Gastroesophageal sphincter (tissue), 4 donors: ENCODE measurements around the gene TMIGD2. TPM values are rescaled to one million over a fixed set of nuclear protein-coding genes. Genes with fewer than 3 reads are reported as not detected.
A peak's percentile ranks its signal among the peaks of the same experiment; 100 is the strongest.

ENCODE experiments used
- ATAC-seq: fragments of 150-250 bp; one replicate; pipeline ENCODE4 v1.9.1; 2016; ENCODE audit warnings: mild to moderate bottlenecking, moderate library complexity
- H3K27ac ChIP-seq, 4 donors: fragments of 200-600 bp; sonication (generic) in 3 of 4; 1 replicate in 3 of 4; 2 replicates in 1 of 4; pipeline ENCODE4 v1.5.1; 2016 to 2019
- H3K27me3 ChIP-seq: fragments of 200-600 bp; sonication (generic); one replicate; pipeline ENCODE4 v1.5.1; 2019
- H3K36me3 ChIP-seq, 2 donors: fragments of 200-600 bp; sonication (generic); one replicate each; pipeline ENCODE4 v1.5.1; 2019; ENCODE audit warnings: control low read depth in 1 of 2
- H3K4me1 ChIP-seq, 3 donors: fragments of 200-600 bp; sonication (generic); 1 replicate in 2 of 3; 2 replicates in 1 of 3; pipeline ENCODE4 v1.5.1; 2016 to 2019; ENCODE audit warnings: control low read depth in 2 of 3
- H3K4me3 ChIP-seq, 2 donors: fragments of 200-600 bp; sonication (generic); one replicate each; pipeline ENCODE4 v1.5.1; 2019; ENCODE audit warnings: mild to moderate bottlenecking in 1 of 2, moderate library complexity in 1 of 2
- H3K9me3 ChIP-seq, 3 donors: fragments of 200-600 bp; sonication (generic); one replicate each; pipeline ENCODE4 v1.5.1; 2017 to 2019; ENCODE audit warnings: control low read depth in 2 of 3
- CTCF ChIP-seq, 4 experiments: fragments of 200-600 bp in 2 of 4; fragments of 450-650 bp in 2 of 4; sonication (generic) in 1 of 4; IDR thresholded peaks; one replicate each; pipeline ENCODE4 v1.5.1; 2017 to 2019; ENCODE audit warnings: antibody characterized with exemption in 4 of 4, mild to moderate bottlenecking in 2 of 4, moderate library complexity in 2 of 4
- EP300 ChIP-seq: sonication (generic); formaldehyde crosslinking; IDR thresholded peaks from one replicate; pipeline ENCODE4 v1.6.1; 2017; ENCODE audit warnings: antibody characterized with exemption, mild to moderate bottlenecking
- POLR2A ChIP-seq, 2 donors: fragments of 450-650 bp; IDR thresholded peaks; one replicate each; pipeline ENCODE4 v1.6.1; 2017; ENCODE audit warnings: antibody characterized with exemption in 2 of 2, mild to moderate bottlenecking in 2 of 2, moderate library complexity in 1 of 2
- POLR2AphosphoS5 ChIP-seq: sonication (generic); formaldehyde crosslinking; IDR thresholded peaks from one replicate; pipeline ENCODE4 v1.6.1; 2017; ENCODE audit warnings: antibody characterized with exemption
- WGBS, 2 donors: methylation state at CpG; one replicate each; pipeline ENCODE4 v1.1.5; 2018; ENCODE audit warnings: low coverage in 1 of 2; 5-methylcytosine and 5-hydroxymethylcytosine counted together
- total RNA-seq, 4 donors: library from RNA; depleted of rRNA; stranded (reverse); fragments of >200 nt; gene quantifications; one replicate each; pipeline ENCODE4 v1.1.0, GENCODE V29; 2016

Gene TMIGD2
- total RNA-seq, 4 donors from 2014 or later = 0.35 to 0.67 TPM; not detected in 2

GRCh38 chr19:4346020-4346383 lies 43.8 kb upstream of the TMIGD2 start:
- no peaks in the 10 kb centered on the region for H3K27me3 ChIP-seq
- TF ChIP-seq POLR2AphosphoS5 (no peak), CTCF (IDR thresholded peaks at IDR 0.05) (no peak), EP300 (no peak), POLR2A (IDR thresholded peaks at IDR 0.05) (no peak)
- ATAC-seq = no peak
- H3K9me3 ChIP-seq = no peaks in the 10 kb centered on the region
- H3K27ac ChIP-seq = no peak overlapping the region
- H3K4me1 ChIP-seq = peaks cover 0 to 16% (median 10%) of the 10 kb centered on the region in 3 donors
- peaks cover 0 to 34% of the 10 kb centered on the region in 2 donors for H3K36me3 ChIP-seq
- no peak overlapping the region for H3K4me3 ChIP-seq
- WGBS, 2 donors = 88 to 96% methylated on average over 4 to 5 of the region's 6 CpGs

GRCh38 chr19:4345342-4346019 lies 43.3 kb upstream of the TMIGD2 start:
- peaks cover 0 to 34% of the 10 kb centered on the region in 2 donors for H3K36me3 ChIP-seq
- no peak for TF ChIP-seq POLR2AphosphoS5
- ATAC-seq = no peak
- H3K4me1 ChIP-seq = peaks cover 0 to 16% (median 10%) of the 10 kb centered on the region in 3 donors
- no peak overlapping the region for H3K27ac ChIP-seq
- H3K27me3 ChIP-seq = no peaks in the 10 kb centered on the region
- H3K9me3 ChIP-seq = no peaks in the 10 kb centered on the region
- no CpG with 5 or more reads among the region's 15 CpGs for WGBS, 2 donors
- no peak overlapping the region for H3K4me3 ChIP-seq

- H3K4me1 ChIP-seq = peaks cover 0 to 20% (median 10%) of the 10 kb centered on the region in 3 donors
- no peaks in the 10 kb centered on the region for H3K9me3 ChIP-seq
- peak; percentile 85 for ATAC-seq
- TF ChIP-seq POLR2A (IDR thresholded peaks at IDR 0.05) (peak in 1 of 2 donors; percentile 33), POLR2AphosphoS5 (no peak)
- WGBS, 2 donors = 17% methylated on average over 1 of the region's 101 CpGs; no CpG with 5 or more reads in 1 of the 2 donors
- peak within 1 kb of the TSS; percentile 86 to 98 (median 95) for H3K27ac ChIP-seq
- H3K27me3 ChIP-seq = no peaks in the 10 kb centered on the region
- peak within 1 kb of the TSS; percentile 48 to 93 for H3K4me3 ChIP-seq
- peaks cover 0 to 28% of the 10 kb centered on the region in 2 donors for H3K36me3 ChIP-seq
Observed at GRCh38 chr19:4343370-4344307, 41.5 kb upstream of the TMIGD2 start, which contains the start of gene MPND. MPND (plus strand) TSS chr19:4343562; CDS start chr19:4343594, 32 bp downstream.

GRCh38 chr19:4342615-4343369 lies 40.6 kb upstream of the TMIGD2 start:
- TF ChIP-seq EP300 (no peak), POLR2AphosphoS5 (peak; percentile 83), POLR2A (IDR thresholded peaks at IDR 0.05) (peak; percentile 83 to 88), CTCF (IDR thresholded peaks at IDR 0.05) (peak in 1 of 4 experiments; percentile 23)

DNA sequence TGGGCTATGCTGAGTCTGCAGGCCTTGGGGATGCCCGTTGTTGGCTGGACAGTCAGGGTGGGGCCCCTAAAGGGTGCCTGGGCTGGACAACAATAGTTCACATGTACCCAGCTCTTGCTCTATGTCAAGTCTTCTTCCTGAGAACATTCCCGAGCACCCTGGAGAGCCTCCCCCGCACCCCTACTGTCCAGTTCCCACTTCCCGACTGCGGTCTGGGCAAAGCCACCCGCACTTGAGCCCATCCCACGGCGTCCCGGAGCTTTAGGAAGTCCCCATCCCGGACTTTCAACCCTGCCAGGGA lies 40.1 kb upstream of the TMIGD2 start:
- Histone ChIP-seq H3K4me3 (peak overlapping the region; percentile 41 to 93), H3K27ac (peak overlapping the region; percentile 86 to 98 (median 95)), H3K4me1 (peaks cover 0 to 31% (median 10%) of the 10 kb centered on the region in 3 donors), H3K9me3 (no peaks in the 10 kb centered on the region), H3K27me3 (no peaks in the 10 kb centered on the region), H3K36me3 (peaks cover 0 to 17% of the 10 kb centered on the region in 2 donors)
- 0% methylated on average over 1 of the region's 10 CpGs for WGBS, 2 donors
- TF ChIP-seq CTCF (IDR thresholded peaks at IDR 0.05) (peak in 1 of 4 experiments; percentile 0), POLR2AphosphoS5 (no peak)
- ATAC-seq = peak; percentile 14

More at GRCh38 chr19:4342615-4343369, 40.6 kb upstream of the TMIGD2 start:
- H3K4me3 ChIP-seq = peak overlapping the region; percentile 48 to 93
- no peaks in the 10 kb centered on the region for H3K27me3 ChIP-seq
- peak; percentile 95 for ATAC-seq
- H3K9me3 ChIP-seq = no peaks in the 10 kb centered on the region
- WGBS, 2 donors = 0 to 2% methylated on average over 4 to 11 of the region's 39 CpGs
- peaks cover 0 to 22% of the 10 kb centered on the region in 2 donors for H3K36me3 ChIP-seq
- H3K4me1 ChIP-seq = peaks cover 0 to 28% (median 10%) of the 10 kb centered on the region in 3 donors
- peak overlapping the region; percentile 86 to 98 (median 95) for H3K27ac ChIP-seq
